Suprapubic skin (tissue), 4 donors: ENCODE results near the gene PREX1.

ENCODE experiments used
- EP300 ChIP-seq: sonication (generic); formaldehyde crosslinking; IDR thresholded peaks from one replicate; pipeline ENCODE4 v1.6.1; 2017; ENCODE audit warnings: antibody characterized with exemption
- POLR2A ChIP-seq, 2 donors: fragments of 450-650 bp; IDR thresholded peaks; one replicate each; pipeline ENCODE4 v1.6.1; 2017; ENCODE audit warnings: antibody characterized with exemption in 2 of 2, mild to moderate bottlenecking in 2 of 2, moderate library complexity in 2 of 2
- POLR2AphosphoS5 ChIP-seq, 3 donors: sonication (generic); formaldehyde crosslinking; IDR thresholded peaks; one replicate each; pipeline ENCODE4 v1.6.1; 2017; ENCODE audit warnings: antibody characterized with exemption in 3 of 3
- TF ChIP-seq, protein P1 (sequence below), 2 donors: fragments of 200-600 bp in 1 of 2; fragments of 450-650 bp in 1 of 2; sonication (generic) in 1 of 2; IDR thresholded peaks; one replicate each; pipeline ENCODE4 v1.5.1; 2016 to 2019; ENCODE audit warnings: antibody characterized with exemption in 2 of 2, mild to moderate bottlenecking in 1 of 2, moderate library complexity in 1 of 2

DNA sequence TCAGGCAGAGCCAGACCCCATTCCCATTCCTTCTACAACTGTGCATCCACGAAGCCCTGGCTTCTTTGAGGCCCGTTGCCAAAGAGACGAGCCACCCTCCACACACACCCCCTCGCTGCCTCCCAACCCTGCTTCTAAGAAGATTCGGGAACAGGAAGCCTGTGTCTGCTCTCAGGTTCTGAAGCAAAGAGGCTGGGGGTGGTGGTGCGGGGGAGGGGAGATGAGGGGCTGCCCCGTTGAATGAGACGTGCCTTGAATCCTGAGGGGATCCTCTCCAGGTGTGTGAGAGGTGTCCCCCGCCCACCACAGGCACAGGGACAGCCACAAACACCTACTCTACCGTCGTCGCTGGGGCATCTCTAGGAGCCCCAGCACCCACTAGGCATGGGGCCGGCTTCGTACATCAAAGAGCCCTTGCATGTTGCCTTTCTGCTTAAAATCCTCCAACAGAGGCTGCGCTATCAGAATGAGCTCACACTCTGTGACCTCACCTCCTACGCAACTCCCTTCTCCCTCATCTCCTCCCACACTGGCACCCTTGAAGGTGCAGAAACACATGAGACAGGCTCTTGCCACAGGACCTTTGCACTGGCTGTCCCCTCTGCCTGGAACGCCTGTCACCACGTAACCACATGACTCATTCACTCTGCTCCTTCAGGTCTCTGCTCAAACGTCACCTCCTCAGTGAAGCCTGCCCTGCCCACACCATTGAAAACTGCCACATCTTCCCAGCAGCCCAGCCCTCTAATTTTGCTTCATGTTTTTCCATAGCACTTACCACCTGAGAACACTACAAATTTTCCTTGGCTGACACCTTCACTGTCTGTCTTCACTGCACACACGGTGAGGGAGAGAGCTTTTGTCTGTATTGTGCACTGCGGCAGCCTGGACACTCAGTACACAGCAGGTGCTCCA lies 58.5 kb downstream of the PREX1 start:
- no peak for TF ChIP-seq POLR2A (IDR thresholded peaks at IDR 0.05)
- TF ChIP-seq EP300: no peak
- TF ChIP-seq, protein P1, sequence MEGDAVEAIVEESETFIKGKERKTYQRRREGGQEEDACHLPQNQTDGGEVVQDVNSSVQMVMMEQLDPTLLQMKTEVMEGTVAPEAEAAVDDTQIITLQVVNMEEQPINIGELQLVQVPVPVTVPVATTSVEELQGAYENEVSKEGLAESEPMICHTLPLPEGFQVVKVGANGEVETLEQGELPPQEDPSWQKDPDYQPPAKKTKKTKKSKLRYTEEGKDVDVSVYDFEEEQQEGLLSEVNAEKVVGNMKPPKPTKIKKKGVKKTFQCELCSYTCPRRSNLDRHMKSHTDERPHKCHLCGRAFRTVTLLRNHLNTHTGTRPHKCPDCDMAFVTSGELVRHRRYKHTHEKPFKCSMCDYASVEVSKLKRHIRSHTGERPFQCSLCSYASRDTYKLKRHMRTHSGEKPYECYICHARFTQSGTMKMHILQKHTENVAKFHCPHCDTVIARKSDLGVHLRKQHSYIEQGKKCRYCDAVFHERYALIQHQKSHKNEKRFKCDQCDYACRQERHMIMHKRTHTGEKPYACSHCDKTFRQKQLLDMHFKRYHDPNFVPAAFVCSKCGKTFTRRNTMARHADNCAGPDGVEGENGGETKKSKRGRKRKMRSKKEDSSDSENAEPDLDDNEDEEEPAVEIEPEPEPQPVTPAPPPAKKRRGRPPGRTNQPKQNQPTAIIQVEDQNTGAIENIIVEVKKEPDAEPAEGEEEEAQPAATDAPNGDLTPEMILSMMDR (IDR thresholded peaks at IDR 0.05): no peak
- TF ChIP-seq POLR2AphosphoS5 (IDR thresholded peaks at IDR 0.05): no peak
